H1 (cell line): ENCODE data around the gene YIPF3.

Experiments used
- BCL11A ChIP-seq, 2 experiments: IDR thresholded peaks; one replicate each; pipeline ENCODE4 v1.6.1; 2011; ENCODE audit warnings: low read depth in 2 of 2, low read length in 2 of 2, mild to moderate bottlenecking in 2 of 2
- CHD1 ChIP-seq: IDR thresholded peaks from 2 replicates; pipeline ENCODE4 v1.6.1; 2012; ENCODE audit warnings: low read depth, low read length, improper control_type of control experiment
- JUND ChIP-seq: IDR thresholded peaks from 2 replicates; pipeline ENCODE4 v1.6.1; 2011; ENCODE audit warnings: mild to moderate bottlenecking, improper control_type of control experiment, low read length
- MAFK ChIP-seq: IDR thresholded peaks from 2 replicates; pipeline ENCODE4 v1.6.1; 2012; ENCODE audit warnings: low read depth, mild to moderate bottlenecking, improper control_type of control experiment, low read length
- NRF1 ChIP-seq: IDR thresholded peaks from 2 replicates; pipeline ENCODE4 v1.6.1; 2011; ENCODE audit warnings: mild to moderate bottlenecking, low read depth, low read length, improper control_type of control experiment
- RFX5 ChIP-seq: IDR thresholded peaks from 2 replicates; pipeline ENCODE4 v1.6.1; 2011; ENCODE audit warnings: low read depth, low read length, improper control_type of control experiment, borderline replicate concordance
- TBP ChIP-seq: IDR thresholded peaks from 2 replicates; pipeline ENCODE4 v1.6.1; 2011; ENCODE audit warnings: low read depth, low read length, improper control_type of control experiment
- TF ChIP-seq, protein P1 (sequence below), 3 experiments: IDR thresholded peaks; 1 replicate in 2 of 3; 2 replicates in 1 of 3; pipeline versions ENCODE4 v1.5.1 to v1.6.1; 2011; ENCODE audit warnings: low read length in 3 of 3, mild to moderate bottlenecking in 3 of 3, inconsistent platforms in 2 of 3, low read depth in 1 of 3, moderate library complexity in 1 of 3; ENCODE audit not compliant: insufficient read depth in 1 of 3; ENCODE audit errors: control extremely low read depth in 1 of 3
- TF ChIP-seq, protein P2 (sequence below): IDR thresholded peaks from 2 replicates; pipeline ENCODE4 v1.6.1; 2012; ENCODE audit warnings: inconsistent platforms

DNA sequence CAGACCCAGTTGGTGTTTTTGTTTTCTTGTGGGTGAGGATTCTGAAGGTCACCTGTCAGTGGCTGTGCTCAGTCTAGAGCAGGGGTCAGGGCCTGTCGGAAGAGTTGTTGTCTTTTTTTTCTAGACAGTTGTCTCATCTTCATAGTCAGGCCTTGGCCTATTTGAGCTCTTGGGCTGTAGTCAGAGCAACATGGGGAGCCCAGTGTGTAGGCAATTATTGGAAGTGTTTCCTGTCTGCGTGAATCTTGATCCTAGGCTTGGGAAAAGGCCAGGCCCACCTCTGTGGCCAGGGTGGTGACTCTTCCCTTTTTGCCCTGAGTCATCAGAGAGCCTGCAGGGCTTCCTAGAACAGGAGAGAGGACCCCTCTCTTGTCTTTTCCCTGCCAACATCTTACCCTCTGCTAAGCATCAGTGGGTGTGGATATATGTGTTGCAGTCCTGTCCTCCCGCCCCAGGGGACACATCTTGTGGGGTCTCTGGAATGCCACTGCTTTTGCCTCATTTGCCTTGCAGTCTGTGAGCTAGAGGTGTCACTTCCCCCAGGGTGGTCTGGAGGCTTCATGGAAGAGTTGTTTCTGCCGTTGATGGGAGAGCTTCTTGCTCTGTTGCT is 28.0 kb downstream of the YIPF3 start:
- TF ChIP-seq JUND (no peak), MAFK (no peak), RFX5 (no peak), CHD1 (no peak), BCL11A (IDR thresholded peaks at IDR 0.05; ENCODE audit: low read depth in 2 of 2, low read length in 2 of 2) (no peak), TBP (no peak), NRF1 (no peak)
- TF ChIP-seq, protein P1, sequence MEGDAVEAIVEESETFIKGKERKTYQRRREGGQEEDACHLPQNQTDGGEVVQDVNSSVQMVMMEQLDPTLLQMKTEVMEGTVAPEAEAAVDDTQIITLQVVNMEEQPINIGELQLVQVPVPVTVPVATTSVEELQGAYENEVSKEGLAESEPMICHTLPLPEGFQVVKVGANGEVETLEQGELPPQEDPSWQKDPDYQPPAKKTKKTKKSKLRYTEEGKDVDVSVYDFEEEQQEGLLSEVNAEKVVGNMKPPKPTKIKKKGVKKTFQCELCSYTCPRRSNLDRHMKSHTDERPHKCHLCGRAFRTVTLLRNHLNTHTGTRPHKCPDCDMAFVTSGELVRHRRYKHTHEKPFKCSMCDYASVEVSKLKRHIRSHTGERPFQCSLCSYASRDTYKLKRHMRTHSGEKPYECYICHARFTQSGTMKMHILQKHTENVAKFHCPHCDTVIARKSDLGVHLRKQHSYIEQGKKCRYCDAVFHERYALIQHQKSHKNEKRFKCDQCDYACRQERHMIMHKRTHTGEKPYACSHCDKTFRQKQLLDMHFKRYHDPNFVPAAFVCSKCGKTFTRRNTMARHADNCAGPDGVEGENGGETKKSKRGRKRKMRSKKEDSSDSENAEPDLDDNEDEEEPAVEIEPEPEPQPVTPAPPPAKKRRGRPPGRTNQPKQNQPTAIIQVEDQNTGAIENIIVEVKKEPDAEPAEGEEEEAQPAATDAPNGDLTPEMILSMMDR (IDR thresholded peaks at IDR 0.05; ENCODE audit: control extremely low read depth in 1 of 3, insufficient read depth in 1 of 3, low read depth in 1 of 3, low read length in 3 of 3): no peak
- TF ChIP-seq, protein P2, sequence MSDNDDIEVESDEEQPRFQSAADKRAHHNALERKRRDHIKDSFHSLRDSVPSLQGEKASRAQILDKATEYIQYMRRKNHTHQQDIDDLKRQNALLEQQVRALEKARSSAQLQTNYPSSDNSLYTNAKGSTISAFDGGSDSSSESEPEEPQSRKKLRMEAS: no peak
